ENCODE data around the gene RRP7A.
"Not testable (repeated sequence)": the region's sequence is repeated elsewhere in the genome, so short reads cannot be mapped to it uniquely, and the experiment has no call there.

RRP7A gene

DNA sequence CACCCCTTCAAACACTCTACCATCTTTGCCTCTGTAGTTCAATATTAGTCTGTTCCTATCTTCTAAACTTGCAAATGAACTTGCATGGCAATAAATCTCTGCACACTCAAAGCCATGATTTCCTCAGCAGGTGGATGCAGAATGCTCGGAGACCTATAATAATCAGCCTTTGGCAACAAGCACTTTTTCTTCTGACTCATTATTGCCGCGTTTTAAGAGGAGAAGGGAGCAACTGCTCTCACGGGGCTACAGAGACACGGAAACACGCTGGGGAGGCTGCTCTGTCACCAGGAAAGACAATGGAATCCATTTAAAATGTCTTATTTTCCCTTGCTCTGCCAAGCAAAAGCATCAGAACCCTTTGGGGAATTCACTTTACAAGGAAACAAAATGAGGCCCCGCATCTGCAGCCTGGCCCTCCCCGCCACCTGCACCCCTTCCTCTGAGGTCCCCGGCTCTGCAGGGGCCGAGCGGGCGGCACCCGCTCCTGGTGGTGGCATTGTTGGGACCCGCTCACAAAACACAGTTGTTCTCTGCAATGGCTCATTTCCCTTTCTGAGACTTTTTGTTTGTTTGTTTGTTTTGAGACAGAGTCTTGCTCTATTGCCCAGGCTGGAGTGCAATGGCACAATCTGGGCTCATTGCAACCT, 15.6 kb upstream of the RRP7A start:
- DNase-seq = not testable (repeated sequence)

DNA sequence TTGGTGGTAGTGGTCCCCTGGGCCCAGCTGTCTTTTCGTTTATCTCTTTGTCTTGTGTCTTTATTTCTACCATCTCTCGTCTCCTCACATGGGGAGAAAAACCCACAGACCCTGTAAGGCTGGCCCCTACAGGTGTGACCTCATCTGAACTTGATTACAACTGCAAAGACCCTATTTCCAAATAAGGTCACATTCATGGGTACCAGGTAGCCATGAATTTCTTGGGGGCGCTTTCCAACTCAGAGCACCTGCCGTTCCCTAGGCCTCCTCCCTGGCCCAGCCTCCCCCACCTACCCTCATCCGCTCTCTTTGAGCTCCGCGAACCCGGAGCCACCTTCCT, 14.0 kb upstream of the RRP7A start:
- DNase-seq = no peak

DNA sequence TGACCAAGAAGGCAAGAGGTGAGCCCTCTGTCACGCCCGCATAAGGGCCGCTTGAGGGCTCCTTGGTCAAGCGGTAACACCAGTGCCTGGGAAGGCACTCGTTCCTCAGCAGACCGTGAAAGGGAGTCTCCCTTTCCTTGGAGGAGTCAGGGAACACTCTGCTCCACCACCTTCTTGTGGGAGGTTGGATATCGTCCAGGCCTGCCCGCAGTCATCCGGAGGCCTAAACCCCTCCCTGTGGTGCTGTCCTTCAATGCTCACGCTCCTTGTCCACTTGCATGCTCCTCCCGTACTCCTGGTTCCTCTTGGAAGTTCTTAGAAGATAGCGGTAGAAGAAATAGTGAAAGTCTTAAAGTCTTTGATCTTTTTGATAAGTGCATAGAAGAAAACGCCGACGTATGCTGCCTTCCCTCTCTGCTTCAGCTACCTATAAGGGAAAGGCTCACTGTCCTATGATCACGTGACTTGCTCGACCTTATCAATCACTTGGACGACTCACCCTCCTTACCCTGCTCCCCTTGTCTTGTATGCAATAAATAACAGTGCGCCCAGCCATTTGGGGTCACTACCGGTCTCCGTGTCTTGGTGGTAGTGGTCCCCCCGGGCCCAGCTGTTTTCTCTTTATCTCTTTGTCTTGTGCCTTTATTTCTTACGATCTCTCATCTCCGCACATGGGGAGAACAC, 11.9 kb upstream of the RRP7A start:
- DNase-seq = not testable (repeated sequence)

DNA sequence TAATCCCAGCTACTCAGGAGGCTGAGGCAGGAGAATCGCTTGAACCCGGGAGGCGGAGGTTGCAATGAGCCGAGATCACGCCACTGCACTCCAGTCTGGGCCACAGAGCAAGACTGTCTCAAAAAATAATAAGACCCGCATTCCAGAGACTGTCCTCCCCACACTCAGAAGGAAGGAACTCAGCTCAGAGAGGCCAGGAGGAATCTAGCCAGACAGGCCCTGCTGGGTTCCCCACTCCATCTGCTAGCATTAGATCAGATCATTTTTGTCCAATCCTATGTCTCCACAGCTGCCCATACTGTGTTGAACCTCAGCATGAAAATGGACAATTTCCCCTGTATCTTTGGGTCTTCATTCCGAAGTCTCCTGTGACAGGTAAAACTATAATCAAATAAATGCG, 9.8 kb upstream of the RRP7A start:
- not testable (repeated sequence) for DNase-seq

DNA sequence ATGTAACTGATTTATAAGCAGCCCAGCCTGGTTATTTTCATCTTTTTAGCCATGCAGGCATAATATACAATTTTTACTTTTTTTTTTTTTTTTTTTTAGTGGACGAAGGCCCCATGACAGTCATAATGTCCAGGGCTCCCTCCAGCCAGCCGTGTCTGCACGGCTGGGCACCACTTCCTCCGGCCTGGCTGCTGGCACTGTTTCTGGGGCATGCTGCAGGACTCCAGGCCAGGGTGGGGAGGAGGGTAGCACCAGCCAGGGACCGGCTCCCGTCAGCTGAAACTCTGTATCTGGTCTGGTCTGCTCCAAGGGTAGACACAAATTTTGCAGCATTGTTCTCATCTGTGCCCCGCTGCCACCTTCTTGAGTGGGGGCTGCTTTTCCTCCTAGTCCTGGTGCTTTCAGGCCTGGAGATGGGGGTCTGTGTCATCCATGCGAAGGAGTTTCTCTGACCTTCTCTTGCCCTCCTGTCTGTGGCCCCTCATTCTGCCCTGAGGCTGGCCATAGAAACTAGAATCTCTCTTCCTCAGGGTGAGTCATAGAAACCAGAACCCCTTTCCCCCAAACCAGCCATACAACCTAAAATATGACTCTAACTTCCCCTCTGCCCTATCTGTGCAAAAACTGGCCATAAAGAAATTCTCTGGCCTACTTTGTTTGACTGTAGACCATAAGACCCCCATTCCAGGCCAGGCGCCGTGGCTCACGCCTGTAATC, 9.2 kb upstream of the RRP7A start:
- no peak for DNase-seq

DNA sequence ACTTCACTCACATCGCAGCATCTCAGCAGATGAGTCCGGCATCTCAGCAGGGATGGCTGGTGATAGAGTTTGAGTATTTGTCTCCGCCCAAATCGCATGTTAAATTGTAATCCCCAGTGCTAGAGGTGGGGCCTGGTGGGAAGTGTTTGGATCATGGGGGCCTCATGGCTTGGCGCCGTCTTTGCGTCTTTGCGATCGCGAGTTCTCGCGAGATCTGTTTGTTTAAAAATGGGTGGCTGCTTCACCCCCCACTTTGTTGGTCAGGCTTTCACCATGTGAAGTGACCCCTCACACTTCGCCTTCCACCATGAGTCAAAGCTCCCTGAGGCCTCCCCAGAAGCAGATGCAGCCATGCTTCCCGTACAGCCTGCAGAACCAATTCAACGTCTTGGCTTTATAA, 3.0 kb upstream of the RRP7A start:
- no peak for DNase-seq

DNA sequence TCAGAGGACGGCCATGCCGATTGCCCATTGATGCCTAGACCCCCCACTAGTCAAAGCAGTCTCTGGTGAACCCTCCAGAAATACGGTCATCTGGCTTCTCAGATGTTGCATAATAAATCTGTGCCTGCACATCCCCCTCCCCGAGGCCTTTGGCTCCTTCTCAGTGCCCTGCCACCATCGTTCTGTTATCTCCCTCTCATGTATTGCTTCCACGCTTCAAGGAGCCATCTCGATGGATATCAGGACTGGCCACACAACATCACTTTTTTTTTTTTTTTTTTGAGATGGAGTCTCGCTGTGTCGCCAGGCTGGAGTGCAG, 1.6 kb upstream of the RRP7A start:
- DNase-seq = no peak

DNA sequence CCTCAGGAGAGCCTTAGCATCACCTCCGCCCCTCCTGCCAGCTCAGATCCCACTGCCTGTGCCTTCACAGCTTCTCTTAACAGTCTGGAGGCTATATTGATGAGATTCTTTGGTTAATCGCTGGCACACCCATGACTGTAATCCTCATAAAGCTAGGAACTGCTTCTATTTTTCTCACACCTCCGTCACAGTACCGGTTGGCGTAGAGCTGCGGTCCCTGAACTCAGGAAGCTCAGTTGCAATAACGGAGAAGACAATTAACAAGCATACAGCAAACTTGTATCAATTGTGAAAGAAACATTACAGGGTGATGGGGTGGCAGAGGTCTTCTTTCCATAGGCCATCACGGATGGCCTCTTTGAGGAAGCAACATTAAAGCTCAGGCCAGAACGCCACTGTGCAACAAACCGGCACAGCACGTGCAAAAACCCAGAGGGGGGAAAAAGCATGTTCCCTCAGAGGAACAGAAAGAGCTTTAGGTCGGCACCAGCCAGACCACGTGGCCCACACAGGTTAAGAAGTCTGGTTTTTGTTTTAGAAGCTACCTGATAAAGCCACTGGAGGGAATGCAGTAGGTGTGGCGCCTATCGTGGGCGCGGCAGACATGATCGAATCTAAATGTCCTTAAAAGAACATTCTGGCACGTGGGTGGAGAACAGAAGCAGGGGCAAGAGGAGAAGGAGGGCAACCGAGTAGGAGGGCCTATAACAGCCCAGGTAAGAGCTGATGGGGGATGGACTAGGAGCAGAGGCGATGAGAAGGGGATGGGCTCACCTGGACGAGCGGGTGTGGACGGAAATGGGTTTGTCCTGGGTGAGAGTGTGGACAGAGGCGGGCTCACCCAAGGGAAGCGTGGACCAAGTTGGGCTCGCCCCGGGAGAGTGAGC, 715 bp downstream of the RRP7A start:
- DNase-seq = not testable (repeated sequence)

DNA sequence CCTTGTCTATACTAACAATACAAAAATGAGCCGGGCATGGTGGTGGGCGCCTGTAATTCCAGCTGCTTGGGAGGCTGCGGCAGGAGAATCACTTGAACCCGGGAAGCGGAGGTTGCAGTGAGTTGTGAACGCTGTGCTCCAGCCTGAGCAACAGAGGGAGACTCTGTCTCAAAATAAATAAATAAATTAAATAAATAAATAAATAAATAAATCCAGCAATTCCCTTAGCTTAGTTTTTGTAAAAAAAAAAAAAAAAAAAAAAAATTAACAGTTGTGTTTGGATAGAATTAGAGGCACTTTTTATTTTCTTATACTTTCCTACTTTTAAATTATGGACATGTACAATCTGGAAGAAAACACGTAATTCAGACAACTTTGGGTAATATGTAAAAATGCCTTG, 2.5 kb downstream of the RRP7A start:
- not testable (repeated sequence) for DNase-seq

DNA sequence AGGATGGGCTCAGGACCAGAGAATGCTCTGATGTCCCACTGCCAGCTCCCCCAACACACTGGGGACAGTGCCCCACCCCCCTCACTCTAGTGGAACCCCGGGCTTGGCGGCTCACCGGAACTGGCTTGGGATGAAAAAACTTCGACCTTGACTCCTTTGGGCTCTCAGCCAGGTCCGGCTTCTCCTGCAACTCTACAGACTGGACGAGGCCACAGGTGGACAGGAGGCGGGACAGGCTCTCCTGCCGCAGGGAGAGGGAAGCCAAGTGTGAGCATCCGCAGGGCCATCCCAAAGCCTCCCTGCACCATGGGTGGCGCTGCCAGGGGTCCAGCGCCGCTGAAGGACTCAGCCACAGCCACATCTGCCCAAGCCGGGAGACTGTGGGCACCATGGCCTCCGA, 3.7 kb downstream of the RRP7A start:
- no peak for DNase-seq

DNA sequence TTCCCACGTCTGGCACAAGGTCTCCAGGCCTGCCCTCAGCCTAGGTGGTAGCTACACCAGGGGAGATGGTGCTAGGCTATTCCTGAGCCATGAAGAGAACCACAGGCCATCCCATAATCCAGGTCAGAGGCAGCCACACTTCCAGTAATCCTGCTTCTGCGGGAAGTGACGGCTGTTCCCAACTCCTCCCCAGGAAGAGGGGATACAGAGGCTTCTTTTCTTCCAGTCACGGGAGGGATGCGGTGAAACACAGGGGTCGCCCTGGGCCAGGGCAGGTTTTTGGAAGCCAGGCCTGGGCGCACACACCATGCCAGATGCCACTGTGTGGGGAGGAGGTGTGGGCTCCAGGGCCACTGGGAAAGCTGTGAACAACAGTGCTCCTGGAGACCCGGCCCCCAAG, 4.3 kb downstream of the RRP7A start:
- DNase-seq = not testable (repeated sequence)

DNA sequence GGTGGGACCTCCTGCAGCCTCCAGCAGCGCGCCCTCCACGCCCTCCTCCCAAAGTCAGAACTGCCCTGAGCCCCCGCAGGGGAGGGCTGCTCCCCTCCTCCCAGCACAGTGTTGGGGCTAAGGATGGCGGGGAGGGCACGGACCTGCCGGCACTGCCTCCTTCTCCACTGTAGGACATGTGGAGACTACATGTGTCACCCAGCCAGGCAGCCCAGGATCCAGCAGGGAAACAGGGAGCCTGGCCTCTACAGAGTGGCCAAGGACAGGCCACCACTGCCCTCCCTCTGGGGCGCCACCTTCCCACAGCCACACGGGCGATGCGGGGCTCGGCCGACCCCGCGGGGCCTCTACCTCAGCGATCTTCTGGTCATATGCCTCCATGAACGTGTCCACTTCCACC, 5.3 kb downstream of the RRP7A start:
- DNase-seq = not testable (repeated sequence)

DNA sequence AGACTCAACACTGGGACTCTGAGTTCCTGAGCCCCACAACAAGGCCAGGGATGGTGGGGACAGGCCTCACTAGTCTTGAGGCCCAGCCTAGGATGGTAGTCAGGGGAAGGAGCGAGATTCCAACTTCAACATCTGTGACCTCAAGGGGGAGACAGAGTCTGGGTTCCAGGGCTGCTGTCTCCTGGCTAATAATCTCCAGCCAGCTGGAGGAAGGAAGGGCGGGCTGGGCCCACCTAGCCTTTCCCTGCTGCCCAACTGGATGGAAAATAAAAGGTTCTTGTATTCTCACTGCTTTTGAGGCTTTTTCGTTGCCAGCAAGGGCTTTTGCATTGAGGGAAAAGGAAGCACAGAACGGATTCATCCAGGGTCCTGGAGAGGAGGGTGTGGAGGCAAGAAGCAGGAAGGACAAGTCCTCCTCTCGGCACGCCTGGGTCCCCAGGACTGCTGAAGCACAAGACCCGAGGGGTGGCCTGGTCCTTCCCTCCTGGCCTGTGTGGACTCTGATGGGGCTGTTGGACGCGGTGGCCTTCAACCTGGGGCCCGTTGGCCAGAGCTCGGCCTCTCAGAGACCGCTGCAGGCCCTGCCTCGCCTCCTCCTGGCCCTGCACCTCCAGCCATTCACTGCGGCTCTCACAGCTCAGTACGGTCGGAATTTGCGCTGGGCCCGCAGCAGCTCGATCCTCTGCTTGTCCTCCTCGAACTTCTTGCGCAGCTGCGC, 7.2 kb downstream of the RRP7A start:
- not testable (repeated sequence) for DNase-seq

DNA sequence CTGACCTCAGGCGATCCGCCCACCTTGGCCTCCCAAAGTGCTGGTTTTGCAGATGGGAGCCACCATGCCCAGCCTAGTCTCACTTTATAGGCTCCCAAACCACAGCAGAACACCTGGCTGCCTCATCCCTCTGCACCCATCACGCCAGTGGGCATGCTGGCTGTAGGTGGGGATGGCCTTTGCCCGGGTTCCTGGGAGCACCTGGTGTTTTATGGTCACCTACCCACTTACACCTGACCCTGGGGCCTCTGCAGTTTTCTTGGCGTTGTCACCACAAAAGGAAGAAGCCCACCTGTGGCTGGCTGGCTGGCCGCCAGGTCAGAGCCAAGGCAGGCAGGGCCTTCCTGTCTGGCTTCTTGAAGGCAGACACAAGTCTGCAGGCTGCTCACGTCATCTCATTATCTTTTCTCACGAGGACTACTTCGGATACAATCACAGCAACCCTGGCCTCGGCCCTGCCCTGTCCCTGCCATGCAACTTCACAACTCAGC, 8.2 kb downstream of the RRP7A start:
- no peak for DNase-seq

DNA sequence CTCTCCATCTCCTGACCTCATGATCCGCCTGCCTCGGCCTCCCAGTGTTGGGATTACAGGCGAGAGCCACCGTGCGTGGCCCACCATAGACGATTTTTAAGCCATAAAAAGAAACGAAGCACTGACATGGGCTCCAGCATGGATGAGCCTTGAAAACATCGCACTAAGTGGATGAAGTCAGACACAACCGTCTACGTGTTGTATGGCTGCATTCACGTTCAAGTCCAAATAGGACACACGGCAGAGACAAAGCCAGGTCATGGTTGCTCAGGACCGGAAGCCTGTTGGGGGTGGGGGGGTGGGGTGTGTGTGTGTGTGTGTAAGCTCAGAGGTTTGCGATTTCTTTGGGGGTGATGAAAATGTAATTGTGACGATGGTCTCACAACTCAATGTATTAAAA, 10.0 kb downstream of the RRP7A start:
- DNase-seq = no peak

DNA sequence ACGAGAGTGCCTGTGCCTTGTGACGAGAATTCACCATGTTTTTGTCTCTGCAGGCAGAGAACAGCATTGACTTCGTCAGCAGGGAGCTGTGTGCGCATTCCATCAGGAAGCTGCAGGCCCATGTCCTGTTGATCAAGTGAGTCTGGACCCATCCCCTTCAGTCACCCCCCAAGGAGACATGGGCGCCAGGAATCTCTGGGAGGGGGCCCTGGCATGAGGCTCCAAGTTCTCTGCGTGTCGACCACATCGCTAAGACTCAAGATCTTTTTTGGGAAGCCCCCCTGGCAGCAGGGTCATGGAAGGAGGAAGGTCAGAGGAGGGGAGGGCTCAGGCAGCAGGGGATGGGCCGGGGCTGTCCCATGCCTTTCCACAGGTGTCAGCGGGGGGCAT, 10.6 kb downstream of the RRP7A start:
- not testable (repeated sequence) for DNase-seq

DNA sequence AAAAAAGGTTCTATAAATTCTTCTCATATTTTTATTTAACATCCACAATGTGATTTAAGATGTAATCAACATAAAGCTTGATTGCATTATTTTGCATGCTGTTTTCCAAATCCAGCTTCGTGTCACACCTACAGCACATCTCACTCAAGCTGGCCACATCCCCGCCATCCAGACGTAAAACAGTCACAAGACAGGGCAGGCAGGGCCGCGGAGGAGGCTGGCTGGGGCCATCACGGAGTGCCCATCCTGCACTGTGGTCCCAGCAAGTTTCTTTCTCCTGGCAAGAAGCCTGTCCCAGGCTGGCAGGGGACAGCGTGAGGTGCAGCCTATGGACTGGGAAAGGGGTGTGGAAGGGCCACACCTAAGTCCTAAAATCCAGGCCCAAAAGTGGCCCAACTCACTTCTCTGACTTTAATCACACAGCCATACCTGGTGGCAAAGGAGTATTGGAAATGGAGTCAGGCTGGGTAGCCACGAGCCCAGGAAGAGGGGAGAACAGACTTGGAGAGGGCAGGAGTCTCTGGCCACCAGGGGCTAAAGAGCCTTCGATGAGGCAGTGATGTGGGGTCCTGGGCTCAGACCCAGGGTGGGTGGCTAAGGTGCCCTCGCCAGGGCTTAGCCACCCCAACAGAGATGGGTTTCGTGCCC, 11.1 kb downstream of the RRP7A start:
- not testable (repeated sequence) for DNase-seq

DNA sequence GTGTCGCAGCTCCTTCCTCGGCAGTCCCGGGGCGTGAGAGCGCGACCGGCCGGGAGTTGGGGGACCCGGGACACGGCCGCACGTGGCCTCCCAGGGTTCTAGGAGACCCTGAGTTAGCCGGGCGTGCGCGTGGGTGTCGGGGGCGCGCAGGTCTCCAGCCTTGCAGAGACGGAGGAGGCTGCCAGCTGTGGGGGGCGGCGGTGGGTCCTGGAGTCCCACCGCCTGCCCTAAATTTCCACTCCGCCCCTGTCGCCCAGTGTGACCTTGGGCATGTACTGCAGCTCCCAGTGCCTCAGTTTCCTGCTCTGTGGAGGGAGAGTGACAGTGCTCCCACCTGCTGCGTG, 18.8 kb downstream of the RRP7A start:
- DNase-seq = no peak

DNA sequence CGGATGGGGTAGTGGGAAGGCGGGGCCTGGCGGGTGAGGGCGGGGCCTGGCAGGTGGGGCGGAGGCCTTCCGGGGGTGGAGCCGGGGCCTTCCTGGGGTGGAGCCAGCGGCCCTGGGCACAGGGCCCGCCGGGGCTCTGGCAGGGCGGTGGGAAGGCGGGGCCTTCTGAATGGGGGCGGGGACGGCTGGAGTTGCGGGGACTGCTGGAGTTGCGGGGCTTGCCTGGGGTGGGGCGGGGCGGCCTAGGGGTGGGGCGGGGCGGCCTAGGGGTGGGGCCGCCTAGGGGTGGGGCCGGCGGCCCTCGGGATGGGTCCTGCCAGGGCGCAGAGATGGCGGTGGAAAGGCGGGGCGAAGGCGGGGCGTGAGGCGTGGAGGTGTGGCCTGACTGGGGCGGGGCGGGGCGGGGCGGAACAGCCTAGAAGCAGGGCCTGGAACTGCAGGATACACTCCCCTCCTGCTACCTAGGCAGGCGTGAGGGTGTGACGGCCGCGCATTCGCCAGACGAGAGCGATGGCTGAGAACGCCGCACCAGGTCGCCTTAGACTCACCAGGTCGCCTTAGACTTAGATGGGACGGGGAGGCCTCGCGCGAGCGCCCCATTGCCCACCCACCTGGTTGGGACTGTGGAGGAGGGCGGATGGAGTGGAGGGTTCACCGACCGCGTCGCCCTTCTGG, 19.3 kb downstream of the RRP7A start:
- peak; percentile 89 for DNase-seq

DNA sequence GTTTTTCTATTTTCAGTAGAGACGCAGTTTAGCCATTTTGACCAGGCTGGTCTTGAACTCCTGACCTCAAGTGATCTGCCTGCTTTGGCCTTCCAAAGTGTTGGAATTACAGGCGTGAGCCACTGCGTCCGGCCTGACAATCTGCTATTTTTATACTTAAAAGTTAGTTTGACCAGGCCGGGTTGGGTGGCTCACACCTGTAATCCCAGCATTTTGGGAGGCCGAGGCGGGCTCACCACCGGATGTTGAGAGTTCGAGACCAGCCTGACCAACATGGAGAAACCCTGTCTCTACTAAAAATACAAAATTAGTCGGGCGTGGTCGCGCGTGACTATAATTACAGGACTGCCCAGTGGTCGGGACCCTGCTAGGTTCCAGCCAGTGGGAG, 19.8 kb downstream of the RRP7A start:
- not testable (repeated sequence) for DNase-seq

DNA sequence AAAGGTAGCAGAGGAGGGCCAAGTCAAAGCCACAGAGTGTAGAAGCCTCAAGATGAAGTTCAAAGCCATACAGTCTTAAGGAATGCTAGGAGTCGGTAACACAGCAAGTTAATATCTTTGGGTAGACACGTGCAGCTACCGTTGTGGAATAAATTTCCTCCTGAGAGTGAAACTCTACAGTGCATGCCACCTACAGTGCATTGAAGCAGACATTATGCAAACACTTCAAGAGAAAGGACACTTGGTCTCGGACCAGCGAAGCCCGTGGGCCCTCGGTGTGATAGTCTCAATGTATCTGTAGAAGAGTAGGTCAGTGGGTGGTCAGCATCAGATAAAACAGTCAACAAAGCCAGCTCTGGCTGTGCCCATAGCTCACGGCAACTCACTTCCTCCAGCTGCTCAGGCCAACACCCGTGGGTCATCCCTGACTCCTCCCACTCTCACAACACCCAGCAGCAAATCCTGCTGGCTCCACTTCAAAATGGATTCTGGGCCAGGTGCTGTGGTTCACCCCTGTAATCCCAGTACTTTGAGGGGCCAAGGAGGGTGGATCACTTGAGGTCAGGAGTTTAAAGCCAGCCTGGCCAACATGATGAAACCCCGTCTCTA, 24.0 kb downstream of the RRP7A start:
- not testable (repeated sequence) for DNase-seq

All from activated CD4-positive, alpha-beta T cell treated with anti-CD3 and anti-CD28 coated beads for 48 hours (primary cell).